Liver (tissue), 10 donors: ENCODE measurements around the gene SMIM26. TPM values are rescaled to one million over a fixed set of nuclear protein-coding genes. Genes with fewer than 3 reads are reported as not detected.

Experiments used
- DNase-seq: peaks from one replicate; pipeline ENCODE4 v3.0.0-alpha.2; 2017; ENCODE audit warnings: low spot score
- H3K27ac ChIP-seq, 2 donors: one replicate each; pipeline ENCODE4 v1.7.0; 2013; ENCODE audit warnings: inconsistent platforms in 2 of 2, low read length in 2 of 2, control low read depth in 1 of 2, low read depth in 1 of 2, mild to moderate bottlenecking in 1 of 2
- H3K27me3 ChIP-seq, 4 donors: one replicate each; pipeline versions ENCODE4 v1.6.1 to v1.7.0; 2013; ENCODE audit warnings: low read length in 3 of 4, inconsistent platforms in 1 of 4, mild to moderate bottlenecking in 1 of 4, moderate library complexity in 1 of 4; ENCODE audit not compliant: control insufficient read depth in 4 of 4, insufficient read depth in 4 of 4
- H3K36me3 ChIP-seq, 4 donors: one replicate each; pipeline versions ENCODE4 v1.6.1 to v1.7.0; 2013; ENCODE audit warnings: low read length in 3 of 4, mild to moderate bottlenecking in 3 of 4, low read depth in 1 of 4, moderate library complexity in 1 of 4; ENCODE audit not compliant: control insufficient read depth in 4 of 4, insufficient read depth in 3 of 4
- H3K4me1 ChIP-seq, 4 donors: one replicate each; pipeline versions ENCODE4 v1.6.1 to v1.7.0; 2013; ENCODE audit warnings: low read length in 3 of 4, mild to moderate bottlenecking in 3 of 4, moderate library complexity in 1 of 4; ENCODE audit not compliant: control insufficient read depth in 4 of 4, insufficient read depth in 4 of 4
- H3K4me3 ChIP-seq, 3 donors: one replicate each; pipeline versions ENCODE4 v1.6.1 to v1.7.0; 2013; ENCODE audit warnings: low read length in 3 of 3, control low read depth in 1 of 3, low read depth in 1 of 3, mild to moderate bottlenecking in 1 of 3
- H3K9ac ChIP-seq, 2 donors: one replicate each; pipeline ENCODE4 v1.7.0; 2013; ENCODE audit warnings: low read length in 2 of 2, mild to moderate bottlenecking in 2 of 2, moderate library complexity in 2 of 2, control low read depth in 1 of 2, low read depth in 1 of 2
- H3K9me3 ChIP-seq, 4 donors: one replicate each; pipeline versions ENCODE4 v1.6.1 to v1.7.0; 2013; ENCODE audit warnings: low read length in 3 of 4; ENCODE audit not compliant: control insufficient read depth in 4 of 4
- ATF3 ChIP-seq: IDR thresholded peaks from 2 replicates; pipeline ENCODE4 v1.6.1; 2016; ENCODE audit warnings: antibody characterized with exemption
- CTCF ChIP-seq: fragments of 150-350 bp; IDR thresholded peaks from 2 replicates; pipeline ENCODE4 v1.5.1; 2017; ENCODE audit warnings: improper control_type of control experiment, low read depth, low read length; ENCODE audit not compliant: missing input control
- EGR1 ChIP-seq, 2 donors: IDR thresholded peaks; 2 replicates each; pipeline ENCODE4 v1.6.1; 2016 to 2018; ENCODE audit warnings: antibody characterized with exemption in 2 of 2, low read depth in 2 of 2
- FOXA1 ChIP-seq: IDR thresholded peaks from 2 replicates; pipeline ENCODE4 v1.6.1; 2016; ENCODE audit warnings: antibody characterized with exemption
- GABPA ChIP-seq, 2 donors: IDR thresholded peaks in 1 of 2; conservative IDR thresholded peaks in 1 of 2; 2 replicates each; pipeline ENCODE4 v1.6.1; 2016; ENCODE audit warnings: antibody characterized with exemption in 2 of 2, mild to moderate bottlenecking in 1 of 2, moderate library complexity in 1 of 2
- HNF4G ChIP-seq: IDR thresholded peaks from 2 replicates; pipeline ENCODE4 v1.6.1; 2016; ENCODE audit warnings: antibody characterized with exemption
- JUND ChIP-seq, 2 donors: IDR thresholded peaks; 2 replicates each; pipeline ENCODE4 v1.6.1; 2016; ENCODE audit warnings: antibody characterized with exemption in 2 of 2
- MAX ChIP-seq: IDR thresholded peaks from 2 replicates; pipeline ENCODE4 v1.6.1; 2016; ENCODE audit warnings: antibody characterized with exemption
- RAD21 ChIP-seq, 2 donors: IDR thresholded peaks; 2 replicates each; pipeline ENCODE4 v1.6.1; 2016; ENCODE audit warnings: antibody characterized with exemption in 2 of 2, mild to moderate bottlenecking in 2 of 2
- REST ChIP-seq: IDR thresholded peaks from 2 replicates; pipeline ENCODE4 v1.6.1; 2016; ENCODE audit warnings: antibody characterized with exemption, mild to moderate bottlenecking
- RXRA ChIP-seq, 2 donors: IDR thresholded peaks; 2 replicates each; pipeline ENCODE4 v1.6.1; 2017 to 2018; ENCODE audit warnings: antibody characterized with exemption in 2 of 2, mild to moderate bottlenecking in 1 of 2
- SP1 ChIP-seq: IDR thresholded peaks from 2 replicates; pipeline ENCODE4 v1.6.1; 2018; ENCODE audit warnings: antibody characterized with exemption, mild to moderate bottlenecking
- YY1 ChIP-seq: IDR thresholded peaks from 2 replicates; pipeline ENCODE4 v1.6.1; 2016; ENCODE audit warnings: antibody characterized with exemption, mild to moderate bottlenecking
- ZBTB33 ChIP-seq: IDR thresholded peaks from 2 replicates; pipeline ENCODE4 v1.6.1; 2016; ENCODE audit warnings: antibody characterized with exemption
- WGBS: extraction: QIAGEN DNeasy Blood & Tissue Kit; methylation state at CpG from one replicate; pipeline ENCODE4 v1.1.7; 2013; 5-methylcytosine and 5-hydroxymethylcytosine counted together
- polyA plus RNA-seq, 2 donors: library from polyadenylated mRNA; stranded (reverse) in 1 of 2; unstranded in 1 of 2; fragments of 200-250 nt in 1 of 2; fragments of >200 nt in 1 of 2; fragmentation: Nextera tagmentation in 1 of 2; extraction: Ambion mirVana in 1 of 2; gene quantifications; one replicate each; pipeline versions ENCODE4 v1.2.1 to v1.2.3, GENCODE V29; 2013 to 2015
- small RNA-seq: library from RNA; depleted of rRNA; stranded (forward); fragments of <200 nt; gene quantifications from one replicate; pipeline ENCODE3, GENCODE V24; 2014
- total RNA-seq, 2 donors: library from RNA; depleted of rRNA; stranded (reverse); fragments of >200 nt; gene quantifications; one replicate each; pipeline ENCODE4 v1.2.3, GENCODE V29; 2014
- donor health status: healthy.
- donor health status: healthy.
- donor health status: healthy.
- donor health status: healthy.
- donor health status: healthy.

SMIM26 gene
- total and polyA plus RNA-seq, 4 donors = 37.4 to 142 (median 54.5) TPM

GRCh38 chr20:18615020-18615650, 47.9 kb downstream of the SMIM26 start:
- H3K27me3 ChIP-seq = no peaks in the 10 kb centered on the region
- no peak for DNase-seq
- no peaks in the 10 kb centered on the region for H3K4me1 ChIP-seq
- WGBS = 81% methylated on average over 5 of the region's 5 CpGs
- TF ChIP-seq REST (no peak), CTCF (no peak), RAD21 (IDR thresholded peaks at IDR 0.05) (no peak), MAX (no peak), ATF3 (no peak), EGR1 (IDR thresholded peaks at IDR 0.05; ENCODE audit: low read depth in 2 of 2) (no peak), JUND (IDR thresholded peaks at IDR 0.05) (no peak), GABPA (IDR thresholded peaks at IDR 0.05 in 1 of 2, conservative IDR thresholded peaks at IDR 0.05 in 1 of 2) (no peak), HNF4G (no peak), SP1 (no peak), ZBTB33 (no peak), FOXA1 (no peak), YY1 (no peak), RXRA (IDR thresholded peaks at IDR 0.05) (no peak)
- no peak overlapping the region for H3K27ac ChIP-seq
- H3K9me3 ChIP-seq = no peaks in the 10 kb centered on the region
- H3K9ac ChIP-seq = no peak overlapping the region
- no peak overlapping the region for H3K4me3 ChIP-seq
- H3K36me3 ChIP-seq = no peaks in the 10 kb centered on the region

Small RNA genes lying within 50 kb of the gene (small RNA-seq; reads per million reads assigned to genes)
- not detected for gene RN7SL638P
- gene RNU6ATAC34P = not detected

Other genes starting within 250 kb of the SMIM26 start
- under 1 TPM; 0.28 to 0.84 TPM for gene DZANK1, start 100.4 kb upstream of the SMIM26 start, total RNA-seq
- under 1 TPM; 0.19 to 0.33 TPM for gene DZANK1, start 100.4 kb upstream of the SMIM26 start, polyA plus RNA-seq
- 1 to 10 TPM; 3.3 to 9.8 TPM for gene POLR3F, start 100.0 kb upstream of the SMIM26 start, total RNA-seq
- gene POLR3F, start 100.0 kb upstream of the SMIM26 start, polyA plus RNA-seq = 1 to 10 TPM; 2.5 to 3.1 TPM
- gene RBBP9, start 70.2 kb upstream of the SMIM26 start, total RNA-seq = 1 to 10 TPM; 7.2 to 9.5 TPM
- gene RBBP9, start 70.2 kb upstream of the SMIM26 start, polyA plus RNA-seq = 1 to 10 TPM; 6.4 to 6.8 TPM
- 10 to 100 TPM; 36.5 to 54.3 TPM for gene SEC23B, start 59.5 kb upstream of the SMIM26 start, total RNA-seq
- gene SEC23B, start 59.5 kb upstream of the SMIM26 start, polyA plus RNA-seq = 10 to 100 TPM; 12.8 to 33.2 TPM
- 10 to 100 TPM in 1 of 2 donors, 1 to 10 TPM in 1; 7.8 to 11.3 TPM for gene DTD1, start 20.6 kb downstream of the SMIM26 start, total RNA-seq
- gene DTD1, start 20.6 kb downstream of the SMIM26 start, polyA plus RNA-seq = 10 to 100 TPM in 1 of 2 donors, 1 to 10 TPM in 1; 9.4 to 10.8 TPM
- not detected for gene SCP2D1, start 246.4 kb downstream of the SMIM26 start, total RNA-seq
- gene SCP2D1, start 246.4 kb downstream of the SMIM26 start, polyA plus RNA-seq = not detected